Lung (tissue), 12 donors: ENCODE measurements around the gene ACTG1. TPM values are rescaled to one million over a fixed set of nuclear protein-coding genes. Genes with fewer than 3 reads are reported as not detected.

Experiments used
- ATAC-seq: fragments of 200-7000 bp; cut with Tn5 transposase; one replicate; pipeline ENCODE4 v1.9.1; 2020; ENCODE audit warnings: moderate number of reproducible peaks; ENCODE audit not compliant: insufficient read depth, low FRiP score
- DNase-seq, 3 donors: peaks; one replicate each; pipeline ENCODE4 v3.0.0-alpha.2; 2013 to 2017
- H3K27ac ChIP-seq, 2 donors: one replicate each; pipeline ENCODE4 v1.5.1; 2013; ENCODE audit warnings: mild to moderate bottlenecking in 2 of 2, moderate library complexity in 2 of 2, control low read depth in 1 of 2, inconsistent platforms in 1 of 2, low read depth in 1 of 2, low read length in 1 of 2
- H3K27me3 ChIP-seq, 3 donors: one replicate each; pipeline ENCODE4 v1.5.1; 2013; ENCODE audit warnings: low read length in 2 of 3; ENCODE audit not compliant: control insufficient read depth in 3 of 3, insufficient read depth in 3 of 3
- H3K36me3 ChIP-seq, 4 donors: one replicate each; pipeline ENCODE4 v1.5.1; 2013; ENCODE audit warnings: low read length in 4 of 4, mild to moderate bottlenecking in 1 of 4, moderate library complexity in 1 of 4; ENCODE audit not compliant: control insufficient read depth in 4 of 4, insufficient read depth in 4 of 4
- H3K4me1 ChIP-seq, 5 donors: one replicate each; pipeline ENCODE4 v1.5.1; 2013; ENCODE audit warnings: low read length in 5 of 5, mild to moderate bottlenecking in 2 of 5, moderate library complexity in 1 of 5; ENCODE audit not compliant: control insufficient read depth in 5 of 5, insufficient read depth in 5 of 5
- H3K4me3 ChIP-seq: one replicate; pipeline ENCODE4 v1.5.1; 2013; ENCODE audit warnings: mild to moderate bottlenecking, control low read depth, moderate library complexity
- H3K9ac ChIP-seq, 2 donors: one replicate each; pipeline ENCODE4 v1.5.1; 2013; ENCODE audit warnings: low read length in 2 of 2, control low read depth in 1 of 2; ENCODE audit not compliant: insufficient read depth in 1 of 2
- H3K9me3 ChIP-seq, 4 donors: one replicate each; pipeline ENCODE4 v1.5.1; 2013; ENCODE audit warnings: low read length in 3 of 4, mild to moderate bottlenecking in 1 of 4, moderate library complexity in 1 of 4; ENCODE audit not compliant: control insufficient read depth in 4 of 4, insufficient read depth in 3 of 4
- CTCF ChIP-seq: IDR thresholded peaks from 2 replicates; pipeline ENCODE4 v1.5.1; 2012; ENCODE audit warnings: mild to moderate bottlenecking; ENCODE audit errors: control extremely low read depth, extremely low read depth
- WGBS, 2 donors: extraction: QIAGEN DNeasy Blood & Tissue Kit; methylation state at CpG; one replicate each; pipeline ENCODE4 v1.1.7; 2013; 5-methylcytosine and 5-hydroxymethylcytosine counted together
- polyA plus RNA-seq, 2 donors: library from polyadenylated mRNA; stranded (reverse); fragments of 200-250 nt; gene quantifications; one replicate each; pipeline ENCODE4 v1.2.1, GENCODE V29; 2013
- total RNA-seq, 2 donors: library from RNA; depleted of rRNA in 1 of 2; stranded (reverse); fragments of >200 nt in 1 of 2; gene quantifications; one replicate each; pipeline ENCODE4 v1.2.1, GENCODE V29; 2014 to 2021
- donor health status: control.
- donor health status: control.
- donor health status: Bipolar disorder and iron deficiency.
- donor health status: healthy.
- donor health status: DM: yes; HTN: yes; CAD: no.

Gene ACTG1
- total and polyA plus RNA-seq, 4 donors: 1,461 to 4,301 (median 3,063) TPM

- Histone ChIP-seq H3K27me3 (peaks cover 0 to 14% (median 8%) of the 10 kb centered on the region in 3 donors), H3K36me3 (peaks cover 3 to 61% (median 7%) of the 10 kb centered on the region in 4 donors), H3K4me1 (peaks cover 0 to 8% (median 6%) of the 10 kb centered on the region in 5 donors), H3K9ac (no peak overlapping the region), H3K27ac (no peak overlapping the region), H3K9me3 (peaks cover 0 to 8% (median 0%) of the 10 kb centered on the region in 4 donors), H3K4me3 (no peak overlapping the region)
- no peak for DNase-seq
- 95 to 96% methylated on average over 14 of the region's 14 CpGs for WGBS, 2 donors
- no peak for TF ChIP-seq CTCF
- no peak for ATAC-seq
Measured at GRCh38 chr17:81540676-81541027, 28.1 kb upstream of the ACTG1 start.

GRCh38 chr17:81539961-81540675 is 27.5 kb upstream of the ACTG1 start:
- no peak for DNase-seq
- H3K36me3 ChIP-seq: peaks cover 3 to 56% (median 6%) of the 10 kb centered on the region in 4 donors
- 96 to 98% methylated on average over 27 to 28 of the region's 28 CpGs for WGBS, 2 donors

GRCh38 chr17:81539571-81539900 is 26.9 kb upstream of the ACTG1 start:
- TF ChIP-seq CTCF: no peak
- Histone ChIP-seq H3K27me3 (peaks cover 0 to 17% (median 12%) of the 10 kb centered on the region in 3 donors), H3K27ac (no peak overlapping the region), H3K4me3 (no peak overlapping the region), H3K9ac (no peak overlapping the region), H3K9me3 (peaks cover 0 to 8% (median 0%) of the 10 kb centered on the region in 4 donors), H3K36me3 (peaks cover 3 to 52% (median 6%) of the 10 kb centered on the region in 4 donors), H3K4me1 (peaks cover 0 to 8% (median 6%) of the 10 kb centered on the region in 5 donors)
- DNase-seq: no peak
- WGBS, 2 donors: 84% methylated on average over 10 of the region's 10 CpGs
- no peak for ATAC-seq

More at GRCh38 chr17:81539961-81540675, 27.5 kb upstream of the ACTG1 start:
- no peak for ATAC-seq
- Histone ChIP-seq H3K27me3 (peaks cover 0 to 17% (median 12%) of the 10 kb centered on the region in 3 donors), H3K9me3 (peaks cover 0 to 8% (median 0%) of the 10 kb centered on the region in 4 donors), H3K27ac (no peak overlapping the region), H3K9ac (no peak overlapping the region), H3K4me1 (peaks cover 0 to 8% (median 6%) of the 10 kb centered on the region in 5 donors), H3K4me3 (no peak overlapping the region)
- TF ChIP-seq CTCF: no peak
